Adrenal gland (tissue), 5 donors: ENCODE results near the gene CCL27.

ENCODE experiments used
- CTCF ChIP-seq, 6 experiments: fragments of 450-650 bp in 4 of 6; fragments of 200-600 bp in 2 of 6; sonication (generic) in 1 of 6; IDR thresholded peaks; 1 replicate in 5 of 6; 2 replicates in 1 of 6; pipeline versions ENCODE4 v1.5.1 to v1.8.0; 2016 to 2021; ENCODE audit warnings: antibody characterized with exemption in 6 of 6, mild to moderate bottlenecking in 2 of 6, moderate library complexity in 1 of 6
- POLR2A ChIP-seq, 2 donors: fragments of 450-650 bp; IDR thresholded peaks; one replicate each; pipeline ENCODE4 v1.6.1; 2017; ENCODE audit warnings: antibody characterized with exemption in 2 of 2, mild to moderate bottlenecking in 2 of 2, moderate library complexity in 1 of 2
- donor health status: DM: no; HTN: no; CAD: no.

DNA sequence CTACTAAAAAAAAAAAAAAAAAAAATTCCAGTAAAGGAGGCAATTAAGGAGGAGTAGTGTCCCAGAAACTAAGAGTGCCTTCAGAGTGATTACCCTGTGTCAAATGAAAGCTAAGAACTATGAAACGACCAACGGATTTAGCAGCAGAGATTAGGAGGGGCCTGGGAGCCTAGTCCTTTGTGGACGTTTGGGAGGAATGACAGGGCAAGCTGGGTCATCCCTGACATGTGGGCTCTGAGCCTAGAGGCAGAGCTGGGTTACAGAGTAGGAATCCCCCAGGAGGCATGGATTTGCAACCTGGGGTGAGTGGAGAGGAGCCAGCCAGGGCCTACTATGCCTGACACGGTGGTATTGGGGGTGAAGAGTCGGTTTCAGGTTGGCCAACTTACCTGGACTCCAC, 29.3 kb downstream of the CCL27 start:
- TF ChIP-seq POLR2A (IDR thresholded peaks at IDR 0.05) (no peak), CTCF (IDR thresholded peaks at IDR 0.05) (no peak)
